H1 (cell line): ENCODE measurements around the gene ANKRD13B. TPM values are rescaled to one million over a fixed set of nuclear protein-coding genes. Genes with fewer than 3 reads are reported as not detected.

Source experiments
- CTCF ChIA-PET: fragments of 300-600 bp; sonication (Branson Sonifier 250); formaldehyde crosslinking; loops from one replicate; lab custom pipeline; 2021; ENCODE audit not compliant: partially characterized antibody; lab: Charles Lee
- POLR2A ChIA-PET: fragments of 300-600 bp; sonication (Branson Sonifier 250); formaldehyde crosslinking; loops from one replicate; lab custom pipeline; 2021; ENCODE audit warnings: inconsistent platforms; ENCODE audit not compliant: partially characterized antibody; lab: Charles Lee
- DNase-seq, 2 experiments: peaks; one replicate each; pipeline versions ENCODE4 v3.0.0 to v3.0.0-alpha.2; 2010 to 2022; ENCODE audit warnings: low spot score in 2 of 2, low read depth in 1 of 2, mixed read lengths in 1 of 2
- FAIRE-seq: peaks from 2 replicates; lab custom pipeline; 2011; peaks lifted over from hg19 to GRCh38; lab: Jason Lieb, UNC
- H2AFZ ChIP-seq: 2 replicates; pipeline ENCODE4 v1.8.1; 2012; ENCODE audit warnings: low read length, inconsistent platforms
- H2AK5ac ChIP-seq: 2 replicates; pipeline ENCODE4 v1.6.1; 2013; ENCODE audit warnings: low read depth, low read length
- H2BK120ac ChIP-seq: replicated peaks from 2 replicates; pipeline ENCODE3; 2013; ENCODE audit warnings: low read depth, low read length, inconsistent platforms
- H2BK12ac ChIP-seq: 2 replicates; pipeline ENCODE4 v1.6.1; 2013; ENCODE audit warnings: low read depth, low read length
- H2BK15ac ChIP-seq: 2 replicates; pipeline ENCODE4 v1.6.1; 2013; ENCODE audit warnings: low read length
- H2BK20ac ChIP-seq: 2 replicates; pipeline ENCODE4 v1.6.1; 2013; ENCODE audit warnings: low read length
- H2BK5ac ChIP-seq: 2 replicates; pipeline ENCODE4 v1.6.1; 2013; ENCODE audit warnings: low read depth, low read length
- H3K14ac ChIP-seq: 2 replicates; pipeline ENCODE4 v1.6.1; 2013; ENCODE audit warnings: inconsistent platforms; ENCODE audit not compliant: insufficient read length
- H3K18ac ChIP-seq: 2 replicates; pipeline ENCODE4 v1.6.1; 2013; ENCODE audit warnings: low read length; ENCODE audit errors: extremely low read depth
- H3K23ac ChIP-seq: 2 replicates; pipeline ENCODE4 v1.6.1; 2013; ENCODE audit warnings: inconsistent platforms; ENCODE audit not compliant: insufficient read length
- H3K23me2 ChIP-seq: 2 replicates; pipeline ENCODE4 v1.6.1; 2013; ENCODE audit warnings: low read depth, low read length
- H3K27ac ChIP-seq: 2 replicates; pipeline ENCODE4 v1.6.1; 2011; ENCODE audit warnings: low read depth, low read length, inconsistent platforms
- H3K27me3 ChIP-seq, 4 experiments: replicated peaks in 1 of 4; 1 replicate in 1 of 4; 2 replicates in 3 of 4; pipeline versions ENCODE4 v1.6.1 to v1.8.1; 2011 to 2013; ENCODE audit warnings: low read length in 3 of 4, mild to moderate bottlenecking in 3 of 4, inconsistent platforms in 2 of 4, mixed read lengths in 2 of 4, moderate library complexity in 1 of 4; ENCODE audit not compliant: control insufficient read depth in 3 of 4, insufficient read depth in 3 of 4; ENCODE audit errors: extremely low read depth in 1 of 4
- H3K36me3 ChIP-seq, 4 experiments: 2 replicates each; pipeline versions ENCODE4 v1.6.1 to v1.8.1; 2011 to 2013; ENCODE audit warnings: mild to moderate bottlenecking in 4 of 4, low read length in 3 of 4, moderate library complexity in 2 of 4, control low read depth in 1 of 4, inconsistent platforms in 1 of 4; ENCODE audit not compliant: insufficient read depth in 4 of 4, control insufficient read depth in 2 of 4
- H3K4ac ChIP-seq: replicated peaks from 2 replicates; pipeline ENCODE3; 2013; ENCODE audit warnings: low read length, low read depth, mixed read lengths, inconsistent platforms; ENCODE audit not compliant: insufficient read length
- H3K4me1 ChIP-seq, 4 experiments: replicated peaks in 1 of 4; 1 replicate in 1 of 4; 2 replicates in 3 of 4; pipeline versions ENCODE4 v1.6.1 to v1.8.1; 2011 to 2013; ENCODE audit warnings: low read length in 3 of 4, inconsistent platforms in 2 of 4, mixed read lengths in 1 of 4; ENCODE audit not compliant: insufficient read depth in 4 of 4, control insufficient read depth in 3 of 4
- H3K4me2 ChIP-seq, 2 experiments: 2 replicates each; pipeline versions ENCODE4 v1.6.1 to v1.8.1; 2011 to 2013; ENCODE audit warnings: low read depth in 2 of 2, low read length in 2 of 2, control low read depth in 1 of 2, inconsistent platforms in 1 of 2, mild to moderate bottlenecking in 1 of 2; ENCODE audit not compliant: insufficient read depth in 1 of 2
- H3K4me3 ChIP-seq, 4 experiments: fragments of 200-600, 300-600 bp in 1 of 4; sonication (generic), shearing (Covaris generic), sonication (Bioruptor Twin) in 1 of 4; 2 replicates each; pipeline versions ENCODE4 v1.5.1 to v1.8.1; 2011 to 2016; ENCODE audit warnings: low read length in 4 of 4, low read depth in 3 of 4, control low read depth in 2 of 4, inconsistent platforms in 2 of 4, mild to moderate bottlenecking in 2 of 4, mixed read lengths in 1 of 4, moderate library complexity in 1 of 4; ENCODE audit not compliant: insufficient read depth in 2 of 4; ENCODE audit errors: extremely low read depth in 1 of 4
- H3K56ac ChIP-seq: replicated peaks from 2 replicates; pipeline ENCODE3; 2013; ENCODE audit warnings: low read depth, mild to moderate bottlenecking, mixed read lengths, low read length, inconsistent platforms; ENCODE audit not compliant: insufficient read length
- H3K79me1 ChIP-seq: 2 replicates; pipeline ENCODE4 v1.6.1; 2013; ENCODE audit warnings: low read depth, low read length, control low read depth
- H3K79me2 ChIP-seq, 2 experiments: 2 replicates each; pipeline versions ENCODE4 v1.6.1 to v1.8.1; 2012 to 2013; ENCODE audit warnings: low read length in 2 of 2, mild to moderate bottlenecking in 2 of 2, inconsistent platforms in 1 of 2; ENCODE audit not compliant: insufficient read depth in 2 of 2, control insufficient read depth in 1 of 2
- H3K9ac ChIP-seq, 4 experiments: replicated peaks in 1 of 4; 1 replicate in 1 of 4; 2 replicates in 3 of 4; pipeline versions ENCODE4 v1.6.1 to v1.8.1; 2011 to 2013; ENCODE audit warnings: low read depth in 3 of 4, low read length in 3 of 4, control low read depth in 2 of 4, mild to moderate bottlenecking in 2 of 4, moderate library complexity in 2 of 4, inconsistent platforms in 1 of 4; ENCODE audit errors: extremely low read depth in 1 of 4
- H3K9me3 ChIP-seq, 2 experiments: 2 replicates each; pipeline versions ENCODE4 v1.6.1 to v1.8.1; 2012 to 2013; ENCODE audit warnings: mild to moderate bottlenecking in 2 of 2, moderate library complexity in 2 of 2, control low read depth in 1 of 2, inconsistent platforms in 1 of 2, low read depth in 1 of 2, low read length in 1 of 2, mixed read lengths in 1 of 2; ENCODE audit not compliant: insufficient read depth in 2 of 2
- H4K20me1 ChIP-seq, 2 experiments: replicated peaks in 1 of 2; 2 replicates each; pipeline versions ENCODE3 to v1.8.1; 2011 to 2013; ENCODE audit warnings: inconsistent platforms in 2 of 2, low read length in 2 of 2, mild to moderate bottlenecking in 1 of 2; ENCODE audit not compliant: insufficient read depth in 2 of 2, control insufficient read depth in 1 of 2
- H4K5ac ChIP-seq: 2 replicates; pipeline ENCODE4 v1.6.1; 2013; ENCODE audit warnings: low read length, low read depth, mixed read lengths, inconsistent platforms; ENCODE audit not compliant: insufficient read length
- H4K8ac ChIP-seq: 2 replicates; pipeline ENCODE4 v1.8.0; 2013; ENCODE audit warnings: mild to moderate bottlenecking, moderate library complexity, low read length, inconsistent platforms; ENCODE audit not compliant: insufficient read depth; ENCODE audit errors: extremely low read depth
- H4K91ac ChIP-seq: replicated peaks from 2 replicates; pipeline ENCODE3; 2013; ENCODE audit warnings: low read length, mixed read lengths, inconsistent platforms; ENCODE audit not compliant: insufficient read length
- BCL11A ChIP-seq, 2 experiments: IDR thresholded peaks; one replicate each; pipeline ENCODE4 v1.6.1; 2011; ENCODE audit warnings: low read depth in 2 of 2, low read length in 2 of 2, mild to moderate bottlenecking in 2 of 2
- HDAC2 ChIP-seq, 2 experiments: fragments of 300-600 bp in 1 of 2; sonication (generic) in 1 of 2; IDR thresholded peaks; 2 replicates each; pipeline ENCODE4 v1.6.1; 2011 to 2012; ENCODE audit warnings: low read depth in 2 of 2, low read length in 2 of 2, mild to moderate bottlenecking in 2 of 2, moderate library complexity in 2 of 2, borderline replicate concordance in 1 of 2, inconsistent platforms in 1 of 2
- RXRA ChIP-seq: IDR thresholded peaks from 2 replicates; pipeline ENCODE4 v1.6.1; 2011; ENCODE audit warnings: low read depth, mild to moderate bottlenecking, low read length, moderate library complexity; ENCODE audit not compliant: insufficient read depth
- SAP30 ChIP-seq: fragments of 300-600 bp; sonication (generic); IDR thresholded peaks from 2 replicates; pipeline ENCODE4 v1.7.1; 2012; ENCODE audit warnings: low read length, moderate library complexity, mild to moderate bottlenecking, inconsistent platforms; ENCODE audit not compliant: insufficient read depth, insufficient replicate concordance
- SIN3A ChIP-seq, 2 experiments: IDR thresholded peaks in 1 of 2; conservative IDR thresholded peaks in 1 of 2; 2 replicates each; pipeline ENCODE4 v1.6.1; 2011 to 2012; ENCODE audit warnings: low read length in 2 of 2, improper control_type of control experiment in 1 of 2, low read depth in 1 of 2, mild to moderate bottlenecking in 1 of 2
- SP1 ChIP-seq: IDR thresholded peaks from 2 replicates; pipeline ENCODE4 v1.6.1; 2011; ENCODE audit warnings: low read depth, low read length
- TAF7 ChIP-seq: optimal IDR thresholded peaks from 2 replicates; pipeline ENCODE3; 2011; ENCODE audit warnings: low read depth, mild to moderate bottlenecking, inconsistent platforms, low read length, moderate library complexity, borderline replicate concordance
- TEAD4 ChIP-seq: IDR thresholded peaks from 2 replicates; pipeline ENCODE4 v1.6.1; 2012; ENCODE audit warnings: low read depth, low read length, inconsistent platforms, mixed read lengths
- WGBS, 2 experiments: shearing (Covaris generic) in 1 of 2; methylation state at CpG; one replicate each; pipeline versions ENCODE4 v1.1.6 to v1.1.7; 2013 to 2015; ENCODE audit warnings: low lambda C conversion rate in 2 of 2, mixed read lengths in 2 of 2, inconsistent platforms in 1 of 2, low coverage in 1 of 2, missing lambda C conversion rate in 1 of 2; ENCODE audit not compliant: insufficient replicate concordance in 2 of 2, insufficient coverage in 1 of 2, insufficient read length in 1 of 2; ENCODE audit errors: extremely low coverage in 1 of 2, missing lambda C conversion rate in 1 of 2; 5-methylcytosine and 5-hydroxymethylcytosine counted together
- polyA plus RNA-seq, 7 experiments: library from polyadenylated mRNA; depleted of rRNA in 3 of 7; stranded (reverse) in 5 of 7; unstranded in 2 of 7; fragments of >200 nt in 5 of 7; fragments of 200-250 nt in 2 of 7; gene quantifications; 1 replicate in 5 of 7; 2 replicates in 1 of 7; 4 replicates in 1 of 7; pipeline versions ENCODE4 v1.2.1 to v1.2.3, GENCODE V29; 2011 to 2013; ENCODE audit warnings: missing spikeins in 2 of 7, mixed read lengths in 2 of 7
- total RNA-seq: library from RNA; stranded (reverse); fragmentation: NEBNext Ultra II Directional; extraction: Animal tissue kit (Norgen Biotek cat#: 25700); gene quantifications from 2 replicates; pipeline ENCODE4 v1.2.1, GENCODE V29; 2021
- TF ChIP-seq, protein P1 (sequence below): IDR thresholded peaks from 2 replicates; pipeline ENCODE4 v1.6.1; 2012; ENCODE audit warnings: low read length, inconsistent platforms
- TF ChIP-seq, protein P2 (sequence below): IDR thresholded peaks from 2 replicates; pipeline ENCODE4 v1.6.1; 2012; ENCODE audit warnings: inconsistent platforms

ANKRD13B gene
- total and polyA plus RNA-seq, 2 of the 8 experiments (the other 6 are each of a cell fraction or from before 2014, with no cell fraction given), result 16.4 to 48.5 TPM

DNA sequence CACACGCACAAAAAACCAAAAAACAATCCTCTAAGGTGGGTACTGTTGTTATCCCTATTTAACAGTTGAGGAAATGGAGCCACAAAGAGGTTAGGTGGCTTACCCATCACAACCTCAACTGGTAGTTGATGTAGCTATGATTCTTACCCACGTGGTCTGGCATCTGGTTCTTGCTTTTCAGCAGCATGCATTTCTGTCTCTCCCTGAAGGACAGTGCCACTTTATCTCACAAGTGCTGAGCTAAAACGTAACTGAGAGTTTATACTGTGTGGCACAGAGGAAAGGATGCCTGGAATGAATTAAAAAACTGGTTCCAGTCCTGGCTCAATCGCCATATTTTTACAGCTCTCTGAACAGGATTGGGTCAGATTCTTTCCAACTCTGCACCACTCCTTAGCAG is 31.7 kb downstream of the ANKRD13B start:
- POLR2A ChIA-PET, result interaction anchor here (0.9 to 1.1 kb wide), 2 partner anchors 9 to 33 kb away, joined by 4 to 5 read pairs; no protein-coding TSS in a partner anchor
- WGBS, 2 experiments, result 85% methylated on average over 4 of the region's 4 CpGs; no CpG with 5 or more reads in 1 of the 2 experiments

More for the DNA sequence above, 31.7 kb downstream of the ANKRD13B start:
- H2BK20ac ChIP-seq, result no peak overlapping the region
- no peak overlapping the region for H2BK120ac ChIP-seq
- H3K79me1 ChIP-seq, result no peaks in the 10 kb centered on the region
- TF ChIP-seq SP1 (no peak), BCL11A (IDR thresholded peaks at IDR 0.05; ENCODE audit: low read depth in 2 of 2, low read length in 2 of 2) (no peak), SAP30 (no peak), TAF7 (no peak), TEAD4 (no peak), SIN3A (conservative IDR thresholded peaks at IDR 0.05 in 1 of 2, IDR thresholded peaks at IDR 0.05 in 1 of 2; ENCODE audit: low read depth in 1 of 2, low read length in 2 of 2) (no peak), HDAC2 (IDR thresholded peaks at IDR 0.05; ENCODE audit: borderline replicate concordance in 1 of 2, low read depth in 2 of 2, low read length in 2 of 2) (no peak), RXRA (no peak)
- TF ChIP-seq, protein P1, sequence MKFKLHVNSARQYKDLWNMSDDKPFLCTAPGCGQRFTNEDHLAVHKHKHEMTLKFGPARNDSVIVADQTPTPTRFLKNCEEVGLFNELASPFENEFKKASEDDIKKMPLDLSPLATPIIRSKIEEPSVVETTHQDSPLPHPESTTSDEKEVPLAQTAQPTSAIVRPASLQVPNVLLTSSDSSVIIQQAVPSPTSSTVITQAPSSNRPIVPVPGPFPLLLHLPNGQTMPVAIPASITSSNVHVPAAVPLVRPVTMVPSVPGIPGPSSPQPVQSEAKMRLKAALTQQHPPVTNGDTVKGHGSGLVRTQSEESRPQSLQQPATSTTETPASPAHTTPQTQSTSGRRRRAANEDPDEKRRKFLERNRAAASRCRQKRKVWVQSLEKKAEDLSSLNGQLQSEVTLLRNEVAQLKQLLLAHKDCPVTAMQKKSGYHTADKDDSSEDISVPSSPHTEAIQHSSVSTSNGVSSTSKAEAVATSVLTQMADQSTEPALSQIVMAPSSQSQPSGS, result no peak
- TF ChIP-seq, protein P2, sequence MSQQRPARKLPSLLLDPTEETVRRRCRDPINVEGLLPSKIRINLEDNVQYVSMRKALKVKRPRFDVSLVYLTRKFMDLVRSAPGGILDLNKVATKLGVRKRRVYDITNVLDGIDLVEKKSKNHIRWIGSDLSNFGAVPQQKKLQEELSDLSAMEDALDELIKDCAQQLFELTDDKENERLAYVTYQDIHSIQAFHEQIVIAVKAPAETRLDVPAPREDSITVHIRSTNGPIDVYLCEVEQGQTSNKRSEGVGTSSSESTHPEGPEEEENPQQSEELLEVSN, result no peak
- H3K9me3 ChIP-seq, result no peaks in the 10 kb centered on the region
- no peak overlapping the region for H2BK12ac ChIP-seq
- H2AFZ ChIP-seq, result peak overlapping the region; percentile 41; the same call in 1 of the 2 replicates
- H3K79me2 ChIP-seq, result no peaks in the 10 kb centered on the region
- H3K4me2 ChIP-seq, result no peak overlapping the region
- H3K4ac ChIP-seq, result no peak overlapping the region
- H3K18ac ChIP-seq, result no peak overlapping the region
- no peak overlapping the region for H2BK5ac ChIP-seq
- H4K8ac ChIP-seq, result no peak overlapping the region
- H3K56ac ChIP-seq, result no peak overlapping the region
- H3K4me3 ChIP-seq, result no peak overlapping the region
- peak overlapping the region; percentile 95; the same call in 1 of the 2 replicates for H2BK15ac ChIP-seq
- peaks cover 5 to 14% (median 12%) of the 10 kb centered on the region in 4 experiments; a peak in 6 of 7 replicates for H3K4me1 ChIP-seq
- no peak overlapping the region for H4K91ac ChIP-seq
- no peak overlapping the region for H3K14ac ChIP-seq
- peak overlapping the region; percentile 88; the same call in 1 of the 2 replicates for H2AK5ac ChIP-seq
- FAIRE-seq (no peak), DNase-seq (no peak)
- peaks cover 11% of the 10 kb centered on the region; the same call in 1 of the 2 replicates for H3K23me2 ChIP-seq
- no peak overlapping the region for H3K9ac ChIP-seq
- no peak overlapping the region for H3K27ac ChIP-seq
- H3K27me3 ChIP-seq, result peaks cover 5 to 25% (median 19%) of the 10 kb centered on the region in 4 experiments; a peak in 6 of 7 replicates
- H3K23ac ChIP-seq, result no peak overlapping the region
- no peak overlapping the region for H4K5ac ChIP-seq
- no peaks in the 10 kb centered on the region for H3K36me3 ChIP-seq
- CTCF ChIA-PET, result interaction anchor here (0.5 to 13.1 kb wide), 16 partner anchors 8 to 578 kb away, joined by 3 to 193 read pairs (median 4); no protein-coding TSS in a partner anchor
- peaks cover 0 to 3% of the 10 kb centered on the region in 2 experiments for H4K20me1 ChIP-seq
